SH-SY5Y (cell line): Measurements from ENCODE around the gene F5.

ENCODE experiments used
- GATA2 ChIP-seq: IDR thresholded peaks from 2 replicates; pipeline ENCODE4 v1.6.1; 2011; ENCODE audit warnings: mild to moderate bottlenecking, low read depth, low read length
- GATA3 ChIP-seq: IDR thresholded peaks from 2 replicates; pipeline ENCODE4 v1.6.1; 2011; ENCODE audit warnings: low read depth, mild to moderate bottlenecking, low read length, moderate library complexity

The F5 gene

GRCh38 chr1:169572187-169572586, 14.1 kb downstream of the F5 start:
- TF ChIP-seq GATA3, result no peak
- TF ChIP-seq GATA2, result no peak

GRCh38 chr1:169571450-169571849, 14.8 kb downstream of the F5 start:
- no peak for TF ChIP-seq GATA3
- no peak for TF ChIP-seq GATA2

DNA sequence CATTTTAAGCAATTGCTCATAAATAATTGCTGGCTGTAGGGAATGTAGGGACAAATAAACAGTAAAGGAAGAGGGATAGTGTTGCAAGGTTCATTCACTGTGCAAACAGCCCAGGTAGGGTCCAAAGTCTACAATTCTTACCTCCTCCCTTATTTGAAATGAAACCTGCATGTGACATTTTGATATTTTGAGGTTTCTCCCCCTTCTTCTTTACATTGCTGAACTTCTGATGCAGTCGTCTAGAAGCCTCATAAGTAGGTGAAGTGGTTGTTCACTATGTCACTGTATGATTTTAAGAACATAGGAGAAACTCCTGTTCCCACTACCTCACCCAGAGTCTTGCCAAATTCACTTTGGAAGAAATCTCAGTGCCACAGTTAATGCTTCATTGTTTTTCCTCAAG, 16.1 kb downstream of the F5 start:
- no peak for TF ChIP-seq GATA2
- no peak for TF ChIP-seq GATA3

GRCh38 chr1:169568497-169568896, 17.8 kb downstream of the F5 start:
- TF ChIP-seq GATA3 (no peak), GATA2 (no peak)

- TF ChIP-seq GATA3 (no peak), GATA2 (no peak)
These were observed 20.7 kb downstream of the F5 start for GRCh38 chr1:169565335-169566271.

- TF ChIP-seq GATA2 (no peak), GATA3 (no peak)
These were observed 22.6 kb downstream of the F5 start for GRCh38 chr1:169563650-169564049.

- TF ChIP-seq GATA3, result no peak
- no peak for TF ChIP-seq GATA2
These were observed 23.2 kb downstream of the F5 start for GRCh38 chr1:169563019-169563615.

DNA sequence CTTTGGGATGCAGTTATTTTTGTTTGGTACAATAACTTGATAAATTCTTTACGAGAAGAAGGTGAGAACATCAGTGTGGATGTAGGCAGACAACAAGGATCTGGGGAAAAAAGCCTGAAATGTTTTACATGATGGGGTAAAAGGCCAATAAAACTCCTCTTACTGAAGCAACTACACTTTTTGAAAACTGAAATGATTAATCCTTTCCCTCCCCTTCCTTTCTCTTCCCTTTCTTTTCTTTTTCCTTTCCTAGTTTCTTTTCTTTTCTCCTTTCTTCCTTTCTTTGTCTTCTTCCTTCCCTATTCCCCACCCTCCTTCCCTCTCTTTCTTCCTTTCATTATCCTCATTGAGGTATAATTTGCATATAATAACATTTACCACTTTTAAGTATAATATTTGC, 24.6 kb downstream of the F5 start:
- TF ChIP-seq GATA2 (no peak), GATA3 (no peak)

GRCh38 chr1:169557131-169557530, 29.1 kb downstream of the F5 start:
- no peak for TF ChIP-seq GATA2
- TF ChIP-seq GATA3, result no peak

DNA sequence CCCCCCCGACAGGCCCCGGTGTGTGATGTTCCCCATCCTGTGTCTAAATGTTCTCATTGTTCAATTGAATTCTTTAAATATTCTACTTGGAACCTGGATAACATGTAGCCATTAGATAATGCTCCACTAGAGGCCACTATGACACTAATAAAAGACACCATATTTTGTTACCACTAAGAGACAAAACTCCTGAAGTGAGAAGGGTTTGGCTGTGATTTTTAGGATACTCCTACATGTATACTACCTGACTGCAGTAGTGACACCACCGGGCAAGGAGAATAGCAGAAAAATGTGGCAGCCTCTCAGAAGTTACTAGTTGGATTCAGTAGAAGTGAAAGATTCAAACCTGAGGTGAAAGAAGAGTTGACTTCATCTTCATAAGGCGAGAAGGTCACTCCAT, 36.0 kb downstream of the F5 start:
- TF ChIP-seq GATA3 (no peak), GATA2 (no peak)

GRCh38 chr1:169548282-169548681, 38.0 kb downstream of the F5 start:
- TF ChIP-seq GATA2, result no peak
- no peak for TF ChIP-seq GATA3

- TF ChIP-seq GATA2 (no peak), GATA3 (no peak)
These were observed 39.9 kb downstream of the F5 start for GRCh38 chr1:169546087-169546995.

GRCh38 chr1:169545472-169545871, 40.8 kb downstream of the F5 start:
- TF ChIP-seq GATA3 (no peak), GATA2 (no peak)

- TF ChIP-seq GATA3 (no peak), GATA2 (no peak)
These were observed 47.0 kb downstream of the F5 start for GRCh38 chr1:169538998-169539871.
